A673 (cell line): Measurements from ENCODE around the gene CDR2L. TPM values are rescaled to one million over a fixed set of nuclear protein-coding genes. Genes with fewer than 3 reads are reported as not detected.

Source experiments
- BruUV-seq: library from RNA; stranded (reverse); fragments of 400-500 nt; replicated peaks from 2 replicates; lab custom pipeline; 2021; lab: Mats Ljungman, UMichigan
- CTCF ChIA-PET: fragments of 300-600 bp; sonication (Branson Sonifier 250); formaldehyde crosslinking; loops from one replicate; lab custom pipeline; 2022; ENCODE audit warnings: antibody characterized with exemption; lab: Charles Lee
- POLR2A ChIA-PET: fragments of 300-600 bp; sonication (Branson Sonifier 250); formaldehyde crosslinking; loops from one replicate; lab custom pipeline; 2022; ENCODE audit warnings: antibody characterized with exemption; ENCODE audit not compliant: low non-redundant PET; lab: Charles Lee
- DNase-seq: peaks from one replicate; pipeline ENCODE4 v3.0.0-alpha.2; 2015; ENCODE audit warnings: low spot score
- H3K27ac ChIP-seq: fragments of 200-600 bp; sonication (generic); 2 replicates; pipeline ENCODE4 v1.5.1; 2016; ENCODE audit warnings: mixed run types, low read depth, mild to moderate bottlenecking, mixed read lengths, antibody characterized with exemption, low read length; ENCODE audit not compliant: poor library complexity, severe bottlenecking
- H3K27me3 ChIP-seq: fragments of 200-600 bp; sonication (generic); replicated peaks from 2 replicates; pipeline ENCODE4 v1.6.1; 2017; ENCODE audit warnings: mixed run types, low read depth, mild to moderate bottlenecking, mixed read lengths, antibody characterized with exemption, low read length; ENCODE audit not compliant: insufficient read depth, poor library complexity
- H3K36me3 ChIP-seq: fragments of 200-600 bp; sonication (generic); 2 replicates; pipeline ENCODE4 v1.6.1; 2016; ENCODE audit warnings: mixed run types, mild to moderate bottlenecking, mixed read lengths, antibody characterized with exemption, low read length; ENCODE audit not compliant: insufficient read depth, poor library complexity, severe bottlenecking
- H3K4me1 ChIP-seq: fragments of 200-600 bp; sonication (generic); 2 replicates; pipeline ENCODE4 v1.6.1; 2017; ENCODE audit warnings: mixed run types, mild to moderate bottlenecking, mixed read lengths, antibody characterized with exemption, low read length; ENCODE audit not compliant: insufficient read depth, poor library complexity, severe bottlenecking
- H3K4me3 ChIP-seq: fragments of 200-600 bp; sonication (generic); 2 replicates; pipeline ENCODE4 v1.5.1; 2016; ENCODE audit warnings: low read depth, mixed run types, mild to moderate bottlenecking, mixed read lengths, low read length; ENCODE audit not compliant: poor library complexity, severe bottlenecking
- H3K9me3 ChIP-seq: fragments of 200-600 bp; sonication (generic); 2 replicates; pipeline ENCODE4 v1.6.1; 2016; ENCODE audit warnings: mixed run types, low read depth, mild to moderate bottlenecking, mixed read lengths, antibody characterized with exemption, low read length; ENCODE audit not compliant: poor library complexity, severe bottlenecking
- CTCF ChIP-seq: fragments of 300-800, 200-600 bp; sonication (generic); conservative IDR thresholded peaks from 2 replicates; pipeline ENCODE4 v1.5.1; 2017; ENCODE audit warnings: low read depth, mild to moderate bottlenecking, antibody characterized with exemption, low read length, moderate library complexity, mixed read lengths
- EZH2 ChIP-seq: fragments of 200-600 bp; sonication (generic); IDR thresholded peaks from 2 replicates; pipeline ENCODE4 v1.6.1; 2017; ENCODE audit warnings: borderline replicate concordance, low read depth, mild to moderate bottlenecking, mixed read lengths, antibody characterized with exemption, low read length; ENCODE audit not compliant: poor library complexity, severe bottlenecking
- intact Hi-C: fragments of 100-400 bp; cut with micrococcal nuclease; formaldehyde crosslinking; loops from one replicate; pipeline ENCODE4 v1.10.0; 2022; ENCODE audit not compliant: unreplicated experiment
- total RNA-seq: library from RNA; stranded (reverse); gene quantifications from 2 replicates; pipeline ENCODE4 v1.2.3, GENCODE V29; 2021

CDR2L gene
- total RNA-seq, 1 experiment from 2014 or later, result 5.8 TPM

GRCh38 chr17:74977802-74978201, 9.6 kb upstream of the CDR2L start:
- ChIA-PET CTCF (no interaction called here), POLR2A (no interaction called here)
- Histone ChIP-seq H3K4me1 (peaks cover 12% of the 10 kb centered on the region), H3K9me3 (no peaks in the 10 kb centered on the region), H3K27me3 (peaks cover 5% of the 10 kb centered on the region), H3K4me3 (no peak overlapping the region), H3K36me3 (no peaks in the 10 kb centered on the region), H3K27ac (no peak overlapping the region)
- BruUV-seq, result no TSS peak
- intact Hi-C loops, result no loop called here
- no peak for DNase-seq
- TF ChIP-seq EZH2 (no peak), CTCF (no peak)

GRCh38 chr17:74978240-74978639, 9.2 kb upstream of the CDR2L start:
- Histone ChIP-seq H3K27ac (no peak overlapping the region), H3K36me3 (no peaks in the 10 kb centered on the region), H3K9me3 (no peaks in the 10 kb centered on the region), H3K4me3 (no peak overlapping the region), H3K27me3 (peaks cover under 1% of the 10 kb centered on the region), H3K4me1 (peaks cover 13% of the 10 kb centered on the region)
- CTCF ChIA-PET, result no interaction called here
- BruUV-seq, result no TSS peak
- intact Hi-C loops, result no loop called here
- DNase-seq, result no peak
- no peak for TF ChIP-seq EZH2
- TF ChIP-seq CTCF, result no peak
- POLR2A ChIA-PET, result no interaction called here

GRCh38 chr17:74979408-74980146, 7.9 kb upstream of the CDR2L start:
- ChIA-PET POLR2A (interaction anchor here (0.6 kb wide), 1 partner anchor 33 kb away, joined by 3 read pairs; no protein-coding TSS in a partner anchor), CTCF (interaction anchor here (0.5 kb wide), 2 partner anchors 189 to 638 kb away, joined by 4 to 6 read pairs; no protein-coding TSS in a partner anchor)
- no peaks in the 10 kb centered on the region for H3K36me3 ChIP-seq
- no peak overlapping the region for H3K4me3 ChIP-seq
- H3K27ac ChIP-seq, result no peak overlapping the region
- H3K4me1 ChIP-seq, result peaks cover 13% of the 10 kb centered on the region
- no peaks in the 10 kb centered on the region for H3K27me3 ChIP-seq
- no peaks in the 10 kb centered on the region for H3K9me3 ChIP-seq
- intact Hi-C loops, result no loop called here
- TF ChIP-seq CTCF (no peak), EZH2 (no peak)
- DNase-seq, result no peak
- BruUV-seq, result no TSS peak
